ENCODE measurements around the gene MMP14. TPM values are rescaled to one million over a fixed set of nuclear protein-coding genes. Genes with fewer than 3 reads are reported as not detected.

MMP14 gene
- total and polyA plus RNA-seq, 2 experiments from 2014 or later = 7.0 to 56.4 TPM

GRCh38 chr14:22808388-22809209, 27.8 kb upstream of the MMP14 start:
- no peaks in the 10 kb centered on the region for H3K36me3 ChIP-seq (ENCODE audit: insufficient read depth)
- H2AFZ ChIP-seq = no peak overlapping the region
- DNase-seq (ENCODE audit: low spot score) (no peak), ATAC-seq (no peak)
- H3K27me3 ChIP-seq (ENCODE audit: insufficient read depth) = no peaks in the 10 kb centered on the region
- H3K4me1 ChIP-seq (ENCODE audit: insufficient read depth) = peaks cover 12% of the 10 kb centered on the region
- Mint-ChIP-seq H3K27ac (no peak overlapping the region), H3K36me3 (ENCODE audit: low read depth) (no peaks in the 10 kb centered on the region), H3K4me3 (no peak overlapping the region), H3K27me3 (ENCODE audit: insufficient read depth, low read depth, poor library complexity) (peaks cover 4% of the 10 kb centered on the region), H3K9me3 (no peaks in the 10 kb centered on the region), H3K4me1 (peaks cover 19% of the 10 kb centered on the region)
- no peak overlapping the region for H3K4me2 ChIP-seq
- H3K79me2 ChIP-seq (replicated peaks; ENCODE audit: insufficient read depth) = no peaks in the 10 kb centered on the region
- H3K9me2 ChIP-seq (ENCODE audit: insufficient read depth) = no peaks in the 10 kb centered on the region
- no peak overlapping the region for H3K4me3 ChIP-seq
- H3K27ac ChIP-seq (ENCODE audit: low read depth) = no peak overlapping the region
- no peaks in the 10 kb centered on the region; the same call in 1 of the 2 replicates for H3F3A ChIP-seq (replicated peaks; ENCODE audit: low read depth)
- H4K20me1 ChIP-seq (replicated peaks; ENCODE audit: insufficient read depth) = no peaks in the 10 kb centered on the region
- TF ChIP-seq ZNF114 (CRISPR knock-in tag; IDR thresholded peaks at IDR 0.05) (no peak), EZH2 (IDR thresholded peaks at IDR 0.05; ENCODE audit: low read depth, unreplicated experiment) (no peak), ETS1 (IDR thresholded peaks at IDR 0.05) (no peak), POLR2AphosphoS5 (IDR thresholded peaks at IDR 0.05; ENCODE audit: low read depth) (no peak), EZH2phosphoT487 (IDR thresholded peaks at IDR 0.05; ENCODE audit: unreplicated experiment) (no peak), ZNF462 (CRISPR knock-in tag; IDR thresholded peaks at IDR 0.05) (no peak), CTCF (conservative IDR thresholded peaks at IDR 0.05; ENCODE audit: low read depth in 2 of 2) (no peak), JUNB (IDR thresholded peaks at IDR 0.05; ENCODE audit: unreplicated experiment) (no peak), ZNF331 (CRISPR knock-in tag; IDR thresholded peaks at IDR 0.05; ENCODE audit: low read depth) (no peak), REST (IDR thresholded peaks at IDR 0.05; ENCODE audit: unreplicated experiment) (no peak), STAT1 (IDR thresholded peaks at IDR 0.05; ENCODE audit: unreplicated experiment) (no peak), NANOG (IDR thresholded peaks at IDR 0.05; ENCODE audit: borderline replicate concordance) (no peak), CREB1 (CRISPR knock-in tag; IDR thresholded peaks at IDR 0.05; ENCODE audit: low read depth) (no peak)

Data from GM23338 (cell line).